ENCODE results near the gene CAMSAP3. TPM values are rescaled to one million over a fixed set of nuclear protein-coding genes. Genes with fewer than 3 reads are reported as not detected.
A peak's percentile ranks its signal among the peaks of the same experiment; 100 is the strongest.

Gene CAMSAP3
- total and polyA plus RNA-seq, 10 of the 15 experiments (the other 5 are each of a cell fraction or from before 2014, with no cell fraction given), result 0.03 to 6.3 (median 0.72) TPM

GRCh38 chr19:7636691-7637373 lies 41.2 kb downstream of the CAMSAP3 start, which contains the start of gene STXBP2 (continued):
- peak; percentile 57; the same call in 1 of the 3 replicates for TF ChIP-seq POU2F2 (IDR thresholded peaks at IDR 0.05; ENCODE audit: borderline replicate concordance, low read depth, low read length)
- TF ChIP-seq IKZF1 (conservative IDR thresholded peaks at IDR 0.05), result peak; percentile 54
- TF ChIP-seq SMARCA5 (IDR thresholded peaks at IDR 0.05), result peak; percentile 72; the same call in 1 of the 2 replicates
- no peak for TF ChIP-seq IRF5 (IDR thresholded peaks at IDR 0.05; ENCODE audit: borderline replicate concordance)
- peak; percentile 92 for TF ChIP-seq POLR2A (IDR thresholded peaks at IDR 0.05; ENCODE audit: low read depth, low read length)
- no peak for TF ChIP-seq JUNB (IDR thresholded peaks at IDR 0.05)
- TF ChIP-seq ATF3 (IDR thresholded peaks at IDR 0.05; ENCODE audit: borderline replicate concordance, extremely low read depth, low read depth, low read length), result no peak
- TF ChIP-seq KDM1A (IDR thresholded peaks at IDR 0.05; ENCODE audit: borderline replicate concordance), result no peak
- no peak for TF ChIP-seq RELA (IDR thresholded peaks at IDR 0.05; ENCODE audit: borderline replicate concordance, partially characterized antibody)
- TF ChIP-seq USF2 (IDR thresholded peaks at IDR 0.05; ENCODE audit: borderline replicate concordance, low read depth, low read length), result no peak
- no peak for TF ChIP-seq SUZ12 (IDR thresholded peaks at IDR 0.05; ENCODE audit: unreplicated experiment)
- no peak for TF ChIP-seq SRF (IDR thresholded peaks at IDR 0.05; ENCODE audit: low read depth in 2 of 2, low read length in 2 of 2)
- TF ChIP-seq LARP7 (IDR thresholded peaks at IDR 0.05), result 0 out of 2 replicates have a peak, but pooled peaks have one; percentile 19
- peak; percentile 22; the same call in 1 of the 2 replicates for TF ChIP-seq HCFC1 (IDR thresholded peaks at IDR 0.05; ENCODE audit: low read length)
- TF ChIP-seq E4F1 (IDR thresholded peaks at IDR 0.05; ENCODE audit: borderline replicate concordance, partially characterized antibody), result peak; percentile 67
- no peak for TF ChIP-seq IRF3 (IDR thresholded peaks at IDR 0.05)
- TF ChIP-seq NRF1 (conservative IDR thresholded peaks at IDR 0.05; ENCODE audit: low read depth, low read length), result 0 out of 2 replicates have a peak, but pooled peaks have one; percentile 22
- TF ChIP-seq ZSCAN29 (IDR thresholded peaks at IDR 0.05), result no peak
- no peak for TF ChIP-seq NFXL1 (IDR thresholded peaks at IDR 0.05; ENCODE audit: borderline replicate concordance)
- TF ChIP-seq MLLT1 (IDR thresholded peaks at IDR 0.05), result peak; percentile 97
- TF ChIP-seq GABPA (IDR thresholded peaks at IDR 0.05; ENCODE audit: low read depth), result no peak
- TF ChIP-seq PBX3 (IDR thresholded peaks at IDR 0.05; ENCODE audit: insufficient replicate concordance, low read depth, low read length), result no peak
